ENCODE results near the gene SLC9A9. TPM values are rescaled to one million over a fixed set of nuclear protein-coding genes. Genes with fewer than 3 reads are reported as not detected.

Gene SLC9A9
- total and polyA plus RNA-seq, 10 of the 15 experiments (the other 5 are each of a cell fraction or from before 2014, with no cell fraction given), result 3.5 to 14.2 (median 9.3) TPM

- intact Hi-C loops (cut with micrococcal nuclease; ENCODE audit: unreplicated experiment), result no loop called here
- no TSS peak for BruUV-seq (replicated peaks)
- no peak for TF ChIP-seq MXI1 (IDR thresholded peaks at IDR 0.05; ENCODE audit: low read depth, low read length)
- no peak for TF ChIP-seq ZNF687 (IDR thresholded peaks at IDR 0.05)
- TF ChIP-seq SMC3 (IDR thresholded peaks at IDR 0.05; ENCODE audit: borderline replicate concordance, low read length), result no peak
- TF ChIP-seq ZZZ3 (IDR thresholded peaks at IDR 0.05; ENCODE audit: control insufficient read depth, insufficient read length, low read depth), result no peak
- no peak for TF ChIP-seq PML (IDR thresholded peaks at IDR 0.05; ENCODE audit: low read length)
- no peak for TF ChIP-seq KLF5 (IDR thresholded peaks at IDR 0.05; ENCODE audit: partially characterized antibody)
- no peak for TF ChIP-seq TCF12 (IDR thresholded peaks at IDR 0.05; ENCODE audit: low read depth, low read length)
- no peak for TF ChIP-seq BMI1 (IDR thresholded peaks at IDR 0.05; ENCODE audit: borderline replicate concordance)
- TF ChIP-seq NFXL1 (IDR thresholded peaks at IDR 0.05; ENCODE audit: borderline replicate concordance), result no peak
- no peak for TF ChIP-seq FOXK2 (IDR thresholded peaks at IDR 0.05)
- TF ChIP-seq NR2F1 (conservative IDR thresholded peaks at IDR 0.05), result no peak
- no peak for TF ChIP-seq MTA2 (IDR thresholded peaks at IDR 0.05; ENCODE audit: low read depth)
- TF ChIP-seq CHD4 (IDR thresholded peaks at IDR 0.05), result no peak
- TF ChIP-seq BCL3 (IDR thresholded peaks at IDR 0.05; ENCODE audit: borderline replicate concordance, insufficient read depth, low read depth, low read length, poor library complexity, severe bottlenecking), result no peak
- TF ChIP-seq CEBPZ (IDR thresholded peaks at IDR 0.05; ENCODE audit: low read depth, low read length), result no peak
- no peak for TF ChIP-seq POLR2AphosphoS5 (IDR thresholded peaks at IDR 0.05; ENCODE audit: low read length)
Observed at GRCh38 chr3:143351895-143352608, 496.2 kb downstream of the SLC9A9 start.

More at GRCh38 chr3:143351895-143352608, 496.2 kb downstream of the SLC9A9 start:
- FAIRE-seq, result no peak
- Histone ChIP-seq H3K36me3 (ENCODE audit: control insufficient read depth in 2 of 2, insufficient read depth in 2 of 2, low read length in 1 of 2) (no peaks in the 10 kb centered on the region), H3K79me2 (ENCODE audit: control insufficient read depth, insufficient read depth, low read length) (no peaks in the 10 kb centered on the region), H3K4me1 (ENCODE audit: control insufficient read depth, insufficient read depth, low read length) (peaks cover 5% of the 10 kb centered on the region), H3K9ac (ENCODE audit: control insufficient read depth, insufficient read depth, low read length) (no peak overlapping the region), H3K9me3 (replicated peaks; ENCODE audit: control insufficient read depth, insufficient read depth, low read length) (no peaks in the 10 kb centered on the region), H3K27me3 (replicated peaks in 1 of 2; ENCODE audit: control insufficient read depth in 2 of 2, insufficient read depth in 2 of 2, low read length in 1 of 2) (no peaks in the 10 kb centered on the region), H4K20me1 (ENCODE audit: control insufficient read depth, insufficient read depth) (no peaks in the 10 kb centered on the region), H2AFZ (ENCODE audit: control insufficient read depth, low read depth, low read length) (no peak overlapping the region), H3K27ac (ENCODE audit: control insufficient read depth, insufficient read depth) (no peak overlapping the region), H3K4me3 (no peak overlapping the region), H3K4me2 (ENCODE audit: control insufficient read depth, insufficient read depth) (no peak overlapping the region)
- no peak for ATAC-seq
- DNase-seq (ENCODE audit: low read depth, low spot score), result no peak
- RAD21 ChIA-PET (ENCODE audit: unreplicated experiment), result interaction anchor here (0.7 to 1.3 kb wide), 2 partner anchors 11 to 307 kb away, joined by 4 to 6 read pairs; no protein-coding TSS in a partner anchor
- POLR2A ChIA-PET, result interaction anchor here (0.6 kb wide), 1 partner anchor 178 kb away, joined by 3 read pairs; no protein-coding TSS in a partner anchor
- CTCF ChIA-PET, result interaction anchor here (1.5 kb wide), 1 partner anchor 74 kb away, joined by 3 read pairs; no protein-coding TSS in a partner anchor
- SMC1A ChIA-PET (ENCODE audit: uncharacterized antibody, unreplicated experiment), result interaction anchor here (1.4 to 1.7 kb wide), 4 partner anchors 10 to 49 kb away, joined by 3 to 5 read pairs (median 4); no protein-coding TSS in a partner anchor
- 94% methylated on average over 4 of the region's 4 CpGs for WGBS (ENCODE audit: insufficient coverage, insufficient replicate concordance, low lambda C conversion rate, missing lambda C conversion rate)
- in situ Hi-C loops (cut with MboI), result no loop called here
